ENCODE measurements around the gene USP34.

DNA sequence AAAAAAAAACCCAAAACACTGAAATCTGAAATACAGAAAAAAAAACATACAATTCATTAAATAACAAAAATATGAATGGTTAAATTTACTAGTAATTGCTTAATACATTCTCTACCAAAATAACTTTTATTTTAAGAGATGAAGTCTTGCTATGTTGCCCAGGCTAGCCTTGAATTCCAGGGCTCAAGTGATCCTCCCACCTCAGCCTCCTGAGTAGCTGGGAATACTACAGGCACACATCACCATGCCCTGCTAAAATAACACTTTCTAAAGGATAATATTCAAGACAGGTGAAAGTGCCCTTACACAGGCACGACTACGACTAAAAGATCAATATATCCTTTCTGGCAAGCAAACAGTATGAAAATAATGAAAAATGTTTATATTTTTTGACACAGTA is 9.5 kb downstream of the USP34 start:
- TF ChIP-seq, protein P1, sequence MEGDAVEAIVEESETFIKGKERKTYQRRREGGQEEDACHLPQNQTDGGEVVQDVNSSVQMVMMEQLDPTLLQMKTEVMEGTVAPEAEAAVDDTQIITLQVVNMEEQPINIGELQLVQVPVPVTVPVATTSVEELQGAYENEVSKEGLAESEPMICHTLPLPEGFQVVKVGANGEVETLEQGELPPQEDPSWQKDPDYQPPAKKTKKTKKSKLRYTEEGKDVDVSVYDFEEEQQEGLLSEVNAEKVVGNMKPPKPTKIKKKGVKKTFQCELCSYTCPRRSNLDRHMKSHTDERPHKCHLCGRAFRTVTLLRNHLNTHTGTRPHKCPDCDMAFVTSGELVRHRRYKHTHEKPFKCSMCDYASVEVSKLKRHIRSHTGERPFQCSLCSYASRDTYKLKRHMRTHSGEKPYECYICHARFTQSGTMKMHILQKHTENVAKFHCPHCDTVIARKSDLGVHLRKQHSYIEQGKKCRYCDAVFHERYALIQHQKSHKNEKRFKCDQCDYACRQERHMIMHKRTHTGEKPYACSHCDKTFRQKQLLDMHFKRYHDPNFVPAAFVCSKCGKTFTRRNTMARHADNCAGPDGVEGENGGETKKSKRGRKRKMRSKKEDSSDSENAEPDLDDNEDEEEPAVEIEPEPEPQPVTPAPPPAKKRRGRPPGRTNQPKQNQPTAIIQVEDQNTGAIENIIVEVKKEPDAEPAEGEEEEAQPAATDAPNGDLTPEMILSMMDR (IDR thresholded peaks at IDR 0.05; ENCODE audit: control extremely low read depth in 1 of 3, insufficient read depth in 1 of 3, low read depth in 1 of 3, low read length in 3 of 3): no peak
- TF ChIP-seq GABPA (IDR thresholded peaks at IDR 0.05; ENCODE audit: borderline replicate concordance, insufficient read depth, low read length) (no peak), POLR2A (IDR thresholded peaks at IDR 0.05; ENCODE audit: control extremely low read depth in 1 of 2, low read depth in 2 of 2, low read length in 2 of 2) (no peak), TAF1 (IDR thresholded peaks at IDR 0.05; ENCODE audit: low read depth, low read length) (no peak), JUN (IDR thresholded peaks at IDR 0.05; ENCODE audit: low read depth, low read length) (no peak), CEBPB (IDR thresholded peaks at IDR 0.05; ENCODE audit: low read depth, low read length) (no peak), POLR2AphosphoS5 (IDR thresholded peaks at IDR 0.05; ENCODE audit: low read depth, low read length) (no peak), JUND (IDR thresholded peaks at IDR 0.05; ENCODE audit: low read length) (no peak), RAD21 (IDR thresholded peaks at IDR 0.05 in 1 of 2, conservative IDR thresholded peaks at IDR 0.05 in 1 of 2; ENCODE audit: low read depth in 2 of 2, low read length in 2 of 2) (no peak), TBP (IDR thresholded peaks at IDR 0.05; ENCODE audit: low read depth, low read length) (no peak), HDAC2 (IDR thresholded peaks at IDR 0.05; ENCODE audit: borderline replicate concordance in 1 of 2, low read depth in 2 of 2, low read length in 2 of 2) (no peak)
- TF ChIP-seq, protein P2, sequence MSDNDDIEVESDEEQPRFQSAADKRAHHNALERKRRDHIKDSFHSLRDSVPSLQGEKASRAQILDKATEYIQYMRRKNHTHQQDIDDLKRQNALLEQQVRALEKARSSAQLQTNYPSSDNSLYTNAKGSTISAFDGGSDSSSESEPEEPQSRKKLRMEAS (IDR thresholded peaks at IDR 0.05): no peak
- TF ChIP-seq, protein P3, sequence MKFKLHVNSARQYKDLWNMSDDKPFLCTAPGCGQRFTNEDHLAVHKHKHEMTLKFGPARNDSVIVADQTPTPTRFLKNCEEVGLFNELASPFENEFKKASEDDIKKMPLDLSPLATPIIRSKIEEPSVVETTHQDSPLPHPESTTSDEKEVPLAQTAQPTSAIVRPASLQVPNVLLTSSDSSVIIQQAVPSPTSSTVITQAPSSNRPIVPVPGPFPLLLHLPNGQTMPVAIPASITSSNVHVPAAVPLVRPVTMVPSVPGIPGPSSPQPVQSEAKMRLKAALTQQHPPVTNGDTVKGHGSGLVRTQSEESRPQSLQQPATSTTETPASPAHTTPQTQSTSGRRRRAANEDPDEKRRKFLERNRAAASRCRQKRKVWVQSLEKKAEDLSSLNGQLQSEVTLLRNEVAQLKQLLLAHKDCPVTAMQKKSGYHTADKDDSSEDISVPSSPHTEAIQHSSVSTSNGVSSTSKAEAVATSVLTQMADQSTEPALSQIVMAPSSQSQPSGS (IDR thresholded peaks at IDR 0.05; ENCODE audit: low read length): no peak

All from H1 (cell line).